B cell (primary cell): ENCODE data around the gene POLDIP3. TPM values are rescaled to one million over a fixed set of nuclear protein-coding genes. Genes with fewer than 3 reads are reported as not detected.

Source experiments
- ATAC-seq: fragments of 200-7000 bp; cut with Tn5 transposase; one replicate; pipeline ENCODE4 v1.10.0; 2021; ENCODE audit warnings: low read depth, mild to moderate bottlenecking, moderate number of reproducible peaks, moderate library complexity
- CTCF ChIA-PET: fragments of 350-600 bp; sonication (Branson Sonifier 250); formaldehyde crosslinking; loops from one replicate; lab custom pipeline; 2021; ENCODE audit warnings: antibody characterized with exemption, inconsistent platforms; lab: Charles Lee
- POLR2A ChIA-PET: fragments of 350-600 bp; sonication (Branson Sonifier 250); formaldehyde crosslinking; loops from one replicate; lab custom pipeline; 2021; ENCODE audit warnings: antibody characterized with exemption; lab: Charles Lee
- DNase-seq: peaks from one replicate; pipeline ENCODE4 v3.0.0; 2013
- H2AFZ ChIP-seq: 2 replicates; pipeline ENCODE4 v1.6.1; 2012; ENCODE audit warnings: mild to moderate bottlenecking, low read depth, low read length; ENCODE audit not compliant: insufficient read depth, poor library complexity, severe bottlenecking
- H3K27ac ChIP-seq, 2 donors: 1 replicate in 1 of 2; 2 replicates in 1 of 2; pipeline ENCODE4 v1.5.1; 2012 to 2013; ENCODE audit warnings: low read length in 2 of 2, mild to moderate bottlenecking in 2 of 2, moderate library complexity in 1 of 2
- H3K27me3 ChIP-seq, 4 experiments: fragments of 200-600 bp in 1 of 4; sonication (generic) in 1 of 4; replicated peaks in 1 of 4; 1 replicate in 2 of 4; 2 replicates in 2 of 4; pipeline versions ENCODE4 v1.6.1 to v1.7.0; 2013 to 2016; ENCODE audit warnings: low read length in 3 of 4, mild to moderate bottlenecking in 2 of 4, mixed read lengths in 1 of 4, moderate library complexity in 1 of 4; ENCODE audit not compliant: insufficient read depth in 4 of 4, control insufficient read depth in 3 of 4; ENCODE audit errors: control extremely low read depth in 1 of 4
- H3K36me3 ChIP-seq, 2 experiments: replicated peaks in 1 of 2; 1 replicate in 1 of 2; 2 replicates in 1 of 2; pipeline versions ENCODE4 v1.6.1 to v1.7.1; 2013; ENCODE audit warnings: low read length in 1 of 2; ENCODE audit not compliant: insufficient read depth in 2 of 2, control insufficient read depth in 1 of 2; ENCODE audit errors: control extremely low read depth in 1 of 2, extremely low read depth in 1 of 2
- H3K4me1 ChIP-seq, 2 donors: fragments of 200-600 bp in 1 of 2; sonication (generic) in 1 of 2; 1 replicate in 1 of 2; 2 replicates in 1 of 2; pipeline versions ENCODE4 v1.5.1 to v1.6.1; 2013 to 2017; ENCODE audit warnings: low read length in 2 of 2; ENCODE audit not compliant: control insufficient read depth in 2 of 2, insufficient read depth in 2 of 2
- H3K4me2 ChIP-seq: replicated peaks from 2 replicates; pipeline ENCODE3; 2012; ENCODE audit warnings: mild to moderate bottlenecking, low read depth, low read length; ENCODE audit not compliant: poor library complexity, severe bottlenecking
- H3K4me3 ChIP-seq, 5 experiments: fragments of 200-600 bp in 1 of 5; sonication (generic) in 1 of 5; 1 replicate in 3 of 5; 2 replicates in 2 of 5; pipeline versions ENCODE4 v1.5.1 to v1.7.0; 2011 to 2016; ENCODE audit warnings: low read length in 4 of 5, mild to moderate bottlenecking in 4 of 5, low read depth in 2 of 5, control low read depth in 1 of 5, moderate library complexity in 1 of 5; ENCODE audit not compliant: insufficient read depth in 1 of 5; ENCODE audit errors: control extremely low read depth in 1 of 5, extremely low read depth in 1 of 5
- H3K79me2 ChIP-seq: fragments of 200-600 bp; sonication (generic); one replicate; pipeline ENCODE4 v1.6.0; 2016; ENCODE audit warnings: low read length; ENCODE audit not compliant: control insufficient read depth, insufficient read depth
- H3K9ac ChIP-seq: fragments of 200-600 bp; sonication (generic); 2 replicates; pipeline ENCODE4 v1.6.1; 2017; ENCODE audit warnings: mild to moderate bottlenecking, low read length, moderate library complexity
- H3K9me3 ChIP-seq, 3 donors: one replicate each; pipeline versions ENCODE4 v1.6.1 to v1.7.1; 2013; ENCODE audit warnings: low read length in 2 of 3; ENCODE audit not compliant: control insufficient read depth in 2 of 3, insufficient read depth in 1 of 3; ENCODE audit errors: control extremely low read depth in 1 of 3
- H4K20me1 ChIP-seq: 2 replicates; pipeline ENCODE4 v1.6.0; 2012; ENCODE audit warnings: mild to moderate bottlenecking, low read length; ENCODE audit not compliant: insufficient read depth, control insufficient read depth, poor library complexity, severe bottlenecking
- H3K27ac Mint-ChIP-seq: one replicate; pipeline ENCODE4 v1.8.0; 2021; ENCODE audit warnings: mixed read lengths
- H3K27me3 Mint-ChIP-seq: one replicate; pipeline ENCODE4 v1.8.0; 2021; ENCODE audit warnings: mixed read lengths
- H3K4me1 Mint-ChIP-seq: one replicate; pipeline ENCODE4 v1.8.0; 2021; ENCODE audit warnings: mixed read lengths
- H3K4me3 Mint-ChIP-seq: one replicate; pipeline ENCODE4 v1.8.0; 2021; ENCODE audit warnings: mixed read lengths
- H3K9me3 Mint-ChIP-seq: one replicate; pipeline ENCODE4 v1.8.0; 2022; ENCODE audit warnings: mixed read lengths; ENCODE audit not compliant: insufficient read depth
- EZH2 ChIP-seq: IDR thresholded peaks from 2 replicates; pipeline ENCODE4 v1.6.1; 2012; ENCODE audit warnings: borderline replicate concordance, low read depth, mild to moderate bottlenecking, moderate library complexity, low read length; ENCODE audit not compliant: insufficient read depth, poor library complexity, severe bottlenecking
- WGBS: methylation state at CpG from one replicate; pipeline ENCODE4 v1.1.5; 2013; ENCODE audit warnings: missing lambda C conversion rate; ENCODE audit not compliant: insufficient coverage; 5-methylcytosine and 5-hydroxymethylcytosine counted together
- intact Hi-C: fragments of 100-400 bp; cut with micrococcal nuclease; formaldehyde crosslinking; loops from one replicate; pipeline ENCODE4 v1.10.0; 2022
- polyA plus RNA-seq: library from polyadenylated mRNA; depleted of rRNA; stranded (reverse); fragments of >200 nt; gene quantifications from 2 replicates; pipeline ENCODE4 v1.2.3, GENCODE V29; 2012
- total RNA-seq, 2 donors: library from RNA; stranded (reverse); fragments of 120-200 nt in 1 of 2; gene quantifications; 1 replicate in 1 of 2; 2 replicates in 1 of 2; pipeline versions ENCODE4 v1.2.3 to v1.2.4, GENCODE V29; 2013 to 2022
- TF ChIP-seq, protein P1 (sequence below): fragments of 200-600 bp; IDR thresholded peaks from one replicate; pipeline ENCODE4 v1.8.0; 2022; ENCODE audit warnings: antibody characterized with exemption, mild to moderate bottlenecking

POLDIP3 gene
- total and polyA plus RNA-seq, 2 donors (not counting 1 experiment from before 2014, with no cell fraction given) = 44.9 to 86.5 TPM

DNA sequence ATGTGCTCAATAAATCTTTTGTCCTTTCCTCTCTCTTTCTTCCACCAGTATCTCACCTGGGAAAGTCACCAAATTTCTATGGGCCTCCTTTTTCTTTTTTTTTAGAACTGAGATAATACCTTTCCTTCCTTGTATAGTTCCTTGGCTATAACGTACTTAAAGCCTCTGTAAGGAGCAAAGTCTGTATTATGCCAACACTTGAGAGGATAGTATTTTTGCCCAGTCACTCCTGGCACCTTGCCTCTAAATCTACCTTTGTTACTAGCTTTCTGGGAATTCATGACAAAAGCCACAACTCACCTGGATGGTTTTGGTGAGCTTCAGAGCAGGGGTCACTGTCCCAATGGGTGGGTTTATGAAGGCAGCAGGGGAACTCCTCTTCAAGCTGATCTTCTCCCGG lies 12.2 kb downstream of the POLDIP3 start:
- intact Hi-C loops = no loop called here
- WGBS = 100% methylated on average over 1 of the region's 2 CpGs
- Mint-ChIP-seq H3K27ac (no peak overlapping the region), H3K27me3 (no peaks in the 10 kb centered on the region), H3K4me1 (peaks cover 18% of the 10 kb centered on the region), H3K9me3 (no peaks in the 10 kb centered on the region), H3K4me3 (no peak overlapping the region)
- H3K9me3 ChIP-seq = no peaks in the 10 kb centered on the region
- ATAC-seq (no peak), DNase-seq (no peak)
- H3K9ac ChIP-seq = no peak overlapping the region
- ChIA-PET POLR2A (no interaction called here), CTCF (interaction anchor here (1.0 kb wide), 1 partner anchor 10 kb away, joined by 3 read pairs; no protein-coding TSS in a partner anchor)
- H4K20me1 ChIP-seq = peaks cover 92% of the 10 kb centered on the region
- H3K27me3 ChIP-seq = no peaks in the 10 kb centered on the region
- no peak overlapping the region for H3K27ac ChIP-seq
- H3K79me2 ChIP-seq = peaks cover 96% of the 10 kb centered on the region
- no peak for TF ChIP-seq EZH2
- TF ChIP-seq, protein P1, sequence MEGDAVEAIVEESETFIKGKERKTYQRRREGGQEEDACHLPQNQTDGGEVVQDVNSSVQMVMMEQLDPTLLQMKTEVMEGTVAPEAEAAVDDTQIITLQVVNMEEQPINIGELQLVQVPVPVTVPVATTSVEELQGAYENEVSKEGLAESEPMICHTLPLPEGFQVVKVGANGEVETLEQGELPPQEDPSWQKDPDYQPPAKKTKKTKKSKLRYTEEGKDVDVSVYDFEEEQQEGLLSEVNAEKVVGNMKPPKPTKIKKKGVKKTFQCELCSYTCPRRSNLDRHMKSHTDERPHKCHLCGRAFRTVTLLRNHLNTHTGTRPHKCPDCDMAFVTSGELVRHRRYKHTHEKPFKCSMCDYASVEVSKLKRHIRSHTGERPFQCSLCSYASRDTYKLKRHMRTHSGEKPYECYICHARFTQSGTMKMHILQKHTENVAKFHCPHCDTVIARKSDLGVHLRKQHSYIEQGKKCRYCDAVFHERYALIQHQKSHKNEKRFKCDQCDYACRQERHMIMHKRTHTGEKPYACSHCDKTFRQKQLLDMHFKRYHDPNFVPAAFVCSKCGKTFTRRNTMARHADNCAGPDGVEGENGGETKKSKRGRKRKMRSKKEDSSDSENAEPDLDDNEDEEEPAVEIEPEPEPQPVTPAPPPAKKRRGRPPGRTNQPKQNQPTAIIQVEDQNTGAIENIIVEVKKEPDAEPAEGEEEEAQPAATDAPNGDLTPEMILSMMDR = no peak
- H2AFZ ChIP-seq = no peak overlapping the region
- H3K4me3 ChIP-seq = no peak overlapping the region
- no peak overlapping the region for H3K4me2 ChIP-seq
- H3K4me1 ChIP-seq = no peaks in the 10 kb centered on the region
- H3K36me3 ChIP-seq = peaks cover 2 to 67% of the 10 kb centered on the region in 2 experiments

DNA sequence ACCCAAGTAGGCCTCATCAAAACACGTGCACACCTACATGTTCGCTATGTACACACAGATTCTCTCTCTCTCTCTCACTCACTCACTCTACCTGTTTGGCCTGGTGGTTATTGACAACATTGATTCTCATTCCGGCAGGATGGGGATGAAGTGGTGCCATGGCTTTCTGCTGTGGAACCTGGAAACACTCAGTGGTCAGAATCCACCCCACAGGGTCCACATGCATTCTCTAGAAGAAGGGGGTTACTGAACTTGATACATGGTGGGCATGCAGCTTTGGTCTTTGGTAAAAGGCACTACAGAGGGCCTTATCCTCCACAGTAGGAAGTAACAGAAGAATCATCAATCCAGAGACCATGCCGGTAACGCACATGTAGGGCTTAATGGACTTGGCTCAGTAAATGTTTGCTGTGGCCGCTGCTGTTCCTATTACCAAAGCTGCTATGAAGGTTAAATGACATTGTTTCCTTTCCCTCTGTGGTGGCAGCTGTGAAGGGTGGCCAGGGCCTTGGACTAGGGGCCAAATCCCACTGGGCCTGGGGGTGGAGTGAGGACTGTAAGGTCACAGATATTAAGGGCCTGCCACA lies 12.7 kb downstream of the POLDIP3 start:
- no peak overlapping the region for H3K4me3 Mint-ChIP-seq
- POLR2A ChIA-PET = no interaction called here
- H3K4me3 ChIP-seq = no peak overlapping the region
- H3K79me2 ChIP-seq = peaks cover 94% of the 10 kb centered on the region
- intact Hi-C loops = no loop called here
- H3K4me2 ChIP-seq = no peak overlapping the region
- peaks cover 18% of the 10 kb centered on the region for H3K4me1 Mint-ChIP-seq
- no peaks in the 10 kb centered on the region for H3K4me1 ChIP-seq
- TF ChIP-seq, protein P1 = no peak
- no peak for TF ChIP-seq EZH2
- no peak overlapping the region for H3K27ac Mint-ChIP-seq
- no peaks in the 10 kb centered on the region for H3K9me3 ChIP-seq
- no peaks in the 10 kb centered on the region for H3K27me3 ChIP-seq
- no peak for DNase-seq
- peaks cover 2 to 72% of the 10 kb centered on the region in 2 experiments for H3K36me3 ChIP-seq
- no peaks in the 10 kb centered on the region for H3K27me3 Mint-ChIP-seq
- no peak for ATAC-seq
- H2AFZ ChIP-seq = no peak overlapping the region
- H4K20me1 ChIP-seq = peaks cover 94% of the 10 kb centered on the region
- H3K27ac ChIP-seq = no peak overlapping the region
- no peak overlapping the region for H3K9ac ChIP-seq
- WGBS = 100% methylated on average over 4 of the region's 6 CpGs
- CTCF ChIA-PET = interaction anchor here (1.0 kb wide), 1 partner anchor 10 kb away, joined by 3 read pairs; no protein-coding TSS in a partner anchor
- no peaks in the 10 kb centered on the region for H3K9me3 Mint-ChIP-seq
